PFSK-1 (cell line): Measurements from ENCODE around the gene VASH2.

ENCODE experiments used
- FOXP2 ChIP-seq: optimal IDR thresholded peaks from 2 replicates; pipeline ENCODE3; 2011; ENCODE audit warnings: borderline replicate concordance, control low read depth, inconsistent platforms; ENCODE audit not compliant: insufficient read depth; ENCODE audit errors: extremely low read length, extremely low read depth
- POLR2AphosphoS5 ChIP-seq: IDR thresholded peaks from 2 replicates; pipeline ENCODE4 v1.6.1; 2012; ENCODE audit warnings: low read depth, mild to moderate bottlenecking, control low read depth, low read length, moderate library complexity
- REST ChIP-seq, 2 experiments: IDR thresholded peaks; 2 replicates each; pipeline versions ENCODE4 v1.6.1 to v1.8.0; 2011 to 2012; ENCODE audit warnings: low read depth in 2 of 2, low read length in 2 of 2, control low read depth in 1 of 2, inconsistent platforms in 1 of 2, mild to moderate bottlenecking in 1 of 2, moderate library complexity in 1 of 2; ENCODE audit not compliant: insufficient read depth in 1 of 2
- SIN3A ChIP-seq: IDR thresholded peaks from 2 replicates; pipeline ENCODE4 v1.6.1; 2012; ENCODE audit warnings: mild to moderate bottlenecking, low read length, moderate library complexity, borderline replicate concordance; ENCODE audit not compliant: insufficient read depth
- TAF1 ChIP-seq: IDR thresholded peaks from 2 replicates; pipeline ENCODE4 v1.6.1; 2012; ENCODE audit warnings: low read length, control low read depth, borderline replicate concordance; ENCODE audit not compliant: insufficient read depth

VASH2 gene

GRCh38 chr1:212935387-212935981, 14.9 kb upstream of the VASH2 start:
- TF ChIP-seq SIN3A (no peak), FOXP2 (no peak), POLR2AphosphoS5 (no peak), TAF1 (no peak), REST (IDR thresholded peaks at IDR 0.05; ENCODE audit: insufficient read depth in 1 of 2, low read depth in 2 of 2, low read length in 2 of 2) (no peak)

- no peak for TF ChIP-seq TAF1
- no peak for TF ChIP-seq POLR2AphosphoS5
- no peak for TF ChIP-seq REST (IDR thresholded peaks at IDR 0.05; ENCODE audit: insufficient read depth in 1 of 2, low read depth in 2 of 2, low read length in 2 of 2)
- TF ChIP-seq SIN3A: no peak
- no peak for TF ChIP-seq FOXP2
Observed at GRCh38 chr1:212937034-212937433, 13.3 kb upstream of the VASH2 start.

- no peak for TF ChIP-seq SIN3A
- no peak for TF ChIP-seq POLR2AphosphoS5
- no peak for TF ChIP-seq FOXP2
- TF ChIP-seq TAF1: no peak
- TF ChIP-seq REST (IDR thresholded peaks at IDR 0.05; ENCODE audit: insufficient read depth in 1 of 2, low read depth in 2 of 2, low read length in 2 of 2): no peak
Observed at GRCh38 chr1:212938846-212939245, 11.5 kb upstream of the VASH2 start.

GRCh38 chr1:212941452-212941851, 8.9 kb upstream of the VASH2 start:
- TF ChIP-seq FOXP2: no peak
- no peak for TF ChIP-seq POLR2AphosphoS5
- no peak for TF ChIP-seq REST (IDR thresholded peaks at IDR 0.05; ENCODE audit: insufficient read depth in 1 of 2, low read depth in 2 of 2, low read length in 2 of 2)
- no peak for TF ChIP-seq TAF1
- TF ChIP-seq SIN3A: no peak
